Heart right ventricle (tissue), 16 donors: ENCODE results near the gene FCGBP. TPM values are rescaled to one million over a fixed set of nuclear protein-coding genes. Genes with fewer than 3 reads are reported as not detected.
"Not testable (repeated sequence)": the region's sequence is repeated elsewhere in the genome, so short reads cannot be mapped to it uniquely, and the experiment has no call there.

Experiments
- ATAC-seq, 8 donors: fragments of 200-7000 bp; cut with Tn5 transposase; one replicate each; pipeline ENCODE4 v1.9.1; 2020; ENCODE audit warnings: mild to moderate bottlenecking in 8 of 8, moderate library complexity in 8 of 8, moderate number of reproducible peaks in 1 of 8
- DNase-seq, 2 donors: peaks; one replicate each; pipeline ENCODE4 v3.0.0-alpha.2; 2020
- H3K27ac ChIP-seq, 10 donors: fragments of 200-600 bp; sonication (generic) in 2 of 10; one replicate each; pipeline versions ENCODE4 v1.5.0 to v1.8.0; 2020 to 2022; ENCODE audit warnings: mild to moderate bottlenecking in 3 of 10
- H3K27me3 ChIP-seq, 7 donors: fragments of 200-600 bp; one replicate each; pipeline ENCODE4 v1.8.0; 2021 to 2022; ENCODE audit warnings: mild to moderate bottlenecking in 2 of 7
- H3K36me3 ChIP-seq, 9 donors: fragments of 200-600 bp; sonication (generic) in 1 of 9; one replicate each; pipeline versions ENCODE4 v1.5.0 to v1.8.0; 2020 to 2022; ENCODE audit warnings: mild to moderate bottlenecking in 2 of 9
- H3K4me1 ChIP-seq, 9 donors: fragments of 200-600 bp; sonication (generic) in 1 of 9; one replicate each; pipeline versions ENCODE4 v1.5.0 to v1.8.0; 2020 to 2022; ENCODE audit warnings: mild to moderate bottlenecking in 4 of 9
- H3K4me3 ChIP-seq, 10 donors: fragments of 200-600 bp; sonication (generic) in 2 of 10; one replicate each; pipeline versions ENCODE4 v1.5.0 to v1.8.0; 2020 to 2022; ENCODE audit warnings: mild to moderate bottlenecking in 7 of 10, moderate library complexity in 2 of 10
- H3K9me3 ChIP-seq, 11 donors: fragments of 200-600 bp in 10 of 11; sonication (generic) in 2 of 11; one replicate each; pipeline versions ENCODE4 v1.5.0 to v1.8.0; 2013 to 2022; ENCODE audit warnings: mild to moderate bottlenecking in 2 of 11, control low read depth in 1 of 11, moderate library complexity in 1 of 11
- CTCF ChIP-seq, 9 donors: fragments of 200-600 bp; sonication (generic) in 2 of 9; IDR thresholded peaks; one replicate each; pipeline versions ENCODE4 v1.5.0 to v1.8.0; 2021 to 2022; ENCODE audit warnings: antibody characterized with exemption in 9 of 9, mild to moderate bottlenecking in 5 of 9, moderate library complexity in 1 of 9
- WGBS, 2 donors: extraction: QIAGEN DNeasy Blood & Tissue Kit; methylation state at CpG; one replicate each; pipeline ENCODE4 v1.1.7; 2013; ENCODE audit warnings: inconsistent platforms in 1 of 2; 5-methylcytosine and 5-hydroxymethylcytosine counted together
- intact Hi-C, 10 donors: fragments of 100-400 bp; cut with DNase I; formaldehyde crosslinking; loops; one replicate each; pipeline versions ENCODE4 v1.11.1 to v1.14.2; 2022
- polyA plus RNA-seq, 2 donors: library from polyadenylated mRNA; stranded (reverse); fragments of 200-250 nt; gene quantifications; one replicate each; pipeline ENCODE4 v1.2.3, GENCODE V29; 2013
- total RNA-seq, 10 donors: library from RNA; stranded (reverse); fragmentation: NEBNext Ultra II Directional in 3 of 10; extraction: Animal tissue kit (Norgen Biotek cat#: 25700) in 3 of 10; gene quantifications; one replicate each; pipeline versions ENCODE4 v1.2.1 to v1.2.4, GENCODE V29; 2021 to 2023
- donor health status: Arrhythmogenic right ventricular cardiomyopathy.
- donor health status: ischemic (EF 13 %, LVEDD 7.1; RV severe dilation, severe dysfunction).
- donor health status: healthy with polysubstance abuse.
- donor health status: DM: no; HTN: yes; CAD: no.
- donor health status: DM: no; HTN: no; CAD: no.
- donor health status: ischemic (EF 25% LVEDD 6.9; RV normal size, moderate dysfunction).
- donor health status: ischemic (EF 25% LVEDD 5.7; RV mildly dilated, moderate dysfunction).
- donor health status: healthy.
- donor health status: DM: yes; HTN: yes; CAD: no.
- donor health status: Ischemic cardiomyopathy.
- donor health status: ischemic (EF 35%, LVEDD 5.7; RV mildly dilated, moderate dysfunction).
- donor health status: nonischemic (EF 11% LVEDD 7.7; RV severe dilation, severe dysfunction).
- donor health status: DM: yes; HTN: yes; CAD: no.
- donor health status: PGD.
- donor health status: ischemic (EF 29% LVEDD 5.4; RV normal size, mild dysfunction).
- donor health status: nonischemic (EF 23%, LVEDD 6.1; RV moderate dilation, normal function).

Gene FCGBP
- total and polyA plus RNA-seq, 12 donors, result 0.30 to 42.3 (median 1.5) TPM

GRCh38 chr19:39897511-39898245 is 36.8 kb downstream of the FCGBP start:
- H3K27ac ChIP-seq, H3K36me3 ChIP-seq, intact Hi-C loops, H3K4me3 ChIP-seq, H3K4me1 ChIP-seq, H3K9me3 ChIP-seq: not testable (repeated sequence)
- ATAC-seq (peak; percentile 27 to 66 (median 46)), DNase-seq (peak in 1 of 2 donors; percentile 25)
- 6 to 7% methylated on average over 13 of the region's 13 CpGs for WGBS, 2 donors
- H3K27me3 ChIP-seq, result peaks cover 0 to 12% (median 4%) of the 10 kb centered on the region in 7 donors
- TF ChIP-seq CTCF (IDR thresholded peaks at IDR 0.05), result peak in 4 of 9 donors; percentile 32 to 52 (median 45)

GRCh38 chr19:39895096-39895495 is 39.3 kb downstream of the FCGBP start:
- H3K27ac ChIP-seq, ATAC-seq, H3K4me3 ChIP-seq, H3K36me3 ChIP-seq, DNase-seq, H3K4me1 ChIP-seq, H3K9me3 ChIP-seq, intact Hi-C loops: not testable (repeated sequence)
- peaks cover 0 to 34% (median 23%) of the 10 kb centered on the region in 7 donors for H3K27me3 ChIP-seq
- WGBS, 2 donors, result 88 to 90% methylated on average over 11 of the region's 11 CpGs

- H3K4me3 ChIP-seq, intact Hi-C loops, H3K9me3 ChIP-seq, DNase-seq, H3K36me3 ChIP-seq, H3K27ac ChIP-seq, ATAC-seq, H3K4me1 ChIP-seq: not testable (repeated sequence)
- peaks cover 0 to 34% (median 23%) of the 10 kb centered on the region in 7 donors for H3K27me3 ChIP-seq
- 90 to 92% methylated on average over 12 to 13 of the region's 16 CpGs for WGBS, 2 donors
Measured at GRCh38 chr19:39894236-39894606, 40.2 kb downstream of the FCGBP start.

- ATAC-seq, result peak in 2 of 8 donors; percentile 2 to 30
- H3K27me3 ChIP-seq, result peaks cover 0 to 34% (median 23%) of the 10 kb centered on the region in 7 donors
- DNase-seq, H3K27ac ChIP-seq, intact Hi-C loops, H3K4me1 ChIP-seq, H3K36me3 ChIP-seq, H3K4me3 ChIP-seq, H3K9me3 ChIP-seq: not testable (repeated sequence)
- 67 to 70% methylated on average over 21 to 25 of the region's 29 CpGs for WGBS, 2 donors
Measured at GRCh38 chr19:39893366-39894235, 40.8 kb downstream of the FCGBP start.

- peaks cover 0 to 34% (median 23%) of the 10 kb centered on the region in 7 donors for H3K27me3 ChIP-seq
- ATAC-seq, H3K4me1 ChIP-seq, H3K27ac ChIP-seq, H3K4me3 ChIP-seq, DNase-seq, H3K36me3 ChIP-seq, H3K9me3 ChIP-seq, intact Hi-C loops: not testable (repeated sequence)
- 74 to 78% methylated on average over 5 of the region's 5 CpGs for WGBS, 2 donors
Measured at GRCh38 chr19:39892506-39892902, 41.9 kb downstream of the FCGBP start.

GRCh38 chr19:39891660-39892505 is 42.6 kb downstream of the FCGBP start:
- peaks cover 0 to 34% (median 23%) of the 10 kb centered on the region in 7 donors for H3K27me3 ChIP-seq
- H3K36me3 ChIP-seq, H3K4me3 ChIP-seq, H3K9me3 ChIP-seq, H3K27ac ChIP-seq, H3K4me1 ChIP-seq, intact Hi-C loops: not testable (repeated sequence)
- 30 to 40% methylated on average over 64 of the region's 64 CpGs for WGBS, 2 donors
- DNase-seq (peak in 1 of 2 donors; percentile 27), ATAC-seq (peak in 6 of 8 donors; percentile 14 to 39 (median 22))
